ENCODE results near the gene NLRP6.
"Not testable (repeated sequence)": the region's sequence is repeated elsewhere in the genome, so short reads cannot be mapped to it uniquely, and the experiment has no call there.

NLRP6 gene

GRCh38 chr11:311013-311748, 33.0 kb downstream of the NLRP6 start:
- not testable (repeated sequence) for DNase-seq

- no peak for DNase-seq
Observed at GRCh38 chr11:312092-312816, 34.0 kb downstream of the NLRP6 start.

GRCh38 chr11:313304-313786, 35.1 kb downstream of the NLRP6 start:
- no peak for DNase-seq

GRCh38 chr11:313787-314553, 35.8 kb downstream of the NLRP6 start, which contains the start of gene IFITM1:
IFITM1 (plus strand) TSS chr11:314040; CDS start chr11:314171, 131 bp downstream.
- no peak for DNase-seq

GRCh38 chr11:314554-314875, 36.3 kb downstream of the NLRP6 start:
- not testable (repeated sequence) for DNase-seq

- no peak for DNase-seq
Observed at GRCh38 chr11:315051-315481, 36.9 kb downstream of the NLRP6 start.

GRCh38 chr11:315516-315994, 37.3 kb downstream of the NLRP6 start:
- no peak for DNase-seq

GRCh38 chr11:316031-316701, 38.0 kb downstream of the NLRP6 start:
- DNase-seq = no peak

GRCh38 chr11:316891-317301, 38.7 kb downstream of the NLRP6 start:
- DNase-seq = no peak

GRCh38 chr11:317668-318404, 39.6 kb downstream of the NLRP6 start:
- DNase-seq = not testable (repeated sequence)

GRCh38 chr11:318405-319120, 40.4 kb downstream of the NLRP6 start:
- not testable (repeated sequence) for DNase-seq

- DNase-seq = not testable (repeated sequence)
Observed at GRCh38 chr11:319121-319887, 41.1 kb downstream of the NLRP6 start.

- not testable (repeated sequence) for DNase-seq
Observed at GRCh38 chr11:319888-320273, 41.7 kb downstream of the NLRP6 start.

GRCh38 chr11:324156-324555, 45.9 kb downstream of the NLRP6 start:
- no peak for DNase-seq

GRCh38 chr11:324593-325517, 46.6 kb downstream of the NLRP6 start:
- not testable (repeated sequence) for DNase-seq

GRCh38 chr11:325796-326591, 47.8 kb downstream of the NLRP6 start:
- DNase-seq = no peak

GRCh38 chr11:326592-326841, 48.3 kb downstream of the NLRP6 start:
- DNase-seq = no peak

GRCh38 chr11:326842-327580, 48.8 kb downstream of the NLRP6 start:
- no peak for DNase-seq
